ENCODE data around the gene COL4A1.
"Not testable (repeated sequence)": the region's sequence is repeated elsewhere in the genome, so short reads cannot be mapped to it uniquely, and the experiment has no call there.

Gene COL4A1

GRCh38 chr13:110323172-110323891 lies 16.4 kb upstream of the COL4A1 start:
- DNase-seq: no peak

DNA sequence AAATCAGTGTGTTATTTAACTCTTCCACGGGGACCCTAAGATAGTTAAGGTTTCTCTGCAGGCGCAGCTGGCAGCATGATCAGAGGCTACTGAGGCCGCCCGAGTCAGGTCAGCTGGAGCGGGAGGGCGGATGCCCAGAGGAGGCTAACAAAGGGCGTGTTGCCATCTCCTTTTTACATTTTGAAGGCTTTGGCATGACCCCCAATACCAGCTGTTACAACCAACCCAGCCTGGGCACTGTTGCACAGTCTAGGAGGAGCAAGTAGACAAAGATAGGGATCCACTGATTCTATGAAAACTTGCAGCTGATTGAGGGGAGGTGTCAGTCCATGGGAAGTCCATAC lies 15.8 kb upstream of the COL4A1 start:
- DNase-seq: no peak

- no peak for DNase-seq
Measured at GRCh38 chr13:110322126-110322827, 15.3 kb upstream of the COL4A1 start.

GRCh38 chr13:110321573-110321972 lies 14.6 kb upstream of the COL4A1 start:
- not testable (repeated sequence) for DNase-seq

GRCh38 chr13:110320645-110321044 lies 13.7 kb upstream of the COL4A1 start:
- no peak for DNase-seq

DNA sequence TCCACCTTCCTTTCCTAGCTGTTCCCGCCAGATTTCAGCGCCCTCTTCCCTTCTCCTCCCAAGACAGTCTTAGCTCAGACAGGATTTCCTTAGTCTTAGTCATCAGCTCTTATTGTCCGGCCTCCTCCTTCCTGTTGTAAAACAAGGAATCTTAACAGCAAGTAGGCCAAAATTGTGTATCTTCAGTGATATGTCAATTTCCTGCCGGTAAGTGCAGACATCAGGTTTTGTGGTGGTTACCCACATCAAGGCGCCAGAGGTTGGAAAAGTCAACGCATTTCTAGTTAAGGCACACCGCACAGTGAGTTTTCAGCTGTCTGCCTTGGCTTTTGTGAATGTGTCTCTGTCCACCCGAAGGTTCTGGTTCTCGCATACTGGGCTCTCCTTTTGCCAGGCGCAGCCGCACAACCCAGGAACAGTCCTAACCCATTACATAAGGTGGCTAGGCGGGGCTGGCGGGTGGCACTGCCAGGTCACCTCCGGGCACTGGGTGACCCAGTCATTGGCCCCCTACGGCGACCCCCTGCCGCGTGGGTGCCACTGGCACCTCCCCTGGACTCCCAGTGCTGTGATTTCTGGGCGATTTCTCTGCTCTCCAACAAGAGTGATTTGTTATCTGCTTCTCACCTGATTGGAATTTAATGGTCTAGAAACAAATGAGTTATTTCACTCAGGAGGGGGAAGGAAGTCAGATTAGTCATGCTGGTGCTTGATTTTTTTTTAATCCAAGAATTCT lies 13.0 kb upstream of the COL4A1 start:
- DNase-seq: no peak

DNA sequence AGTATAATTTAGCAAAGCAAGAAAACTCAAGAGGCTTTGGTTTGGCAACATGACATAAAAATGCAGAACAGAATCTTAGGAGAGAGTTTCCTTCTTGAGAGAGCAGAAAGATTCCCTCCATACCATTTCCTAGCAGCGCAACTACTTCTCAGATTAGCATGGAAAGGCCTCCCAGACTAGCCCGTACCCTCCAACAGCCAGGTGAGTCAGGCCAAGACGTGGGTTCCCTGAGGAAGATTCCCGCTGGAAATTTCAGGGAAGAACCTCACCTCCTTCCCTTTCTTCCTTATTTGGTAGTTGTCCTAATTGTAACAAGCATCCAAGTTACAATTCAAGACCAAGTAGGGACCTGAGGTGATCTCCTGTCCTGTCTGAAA lies 12.4 kb upstream of the COL4A1 start:
- no peak for DNase-seq

GRCh38 chr13:110318920-110319319 lies 12.0 kb upstream of the COL4A1 start:
- no peak for DNase-seq

- DNase-seq: no peak
Measured at GRCh38 chr13:110317496-110318195, 10.7 kb upstream of the COL4A1 start.

DNA sequence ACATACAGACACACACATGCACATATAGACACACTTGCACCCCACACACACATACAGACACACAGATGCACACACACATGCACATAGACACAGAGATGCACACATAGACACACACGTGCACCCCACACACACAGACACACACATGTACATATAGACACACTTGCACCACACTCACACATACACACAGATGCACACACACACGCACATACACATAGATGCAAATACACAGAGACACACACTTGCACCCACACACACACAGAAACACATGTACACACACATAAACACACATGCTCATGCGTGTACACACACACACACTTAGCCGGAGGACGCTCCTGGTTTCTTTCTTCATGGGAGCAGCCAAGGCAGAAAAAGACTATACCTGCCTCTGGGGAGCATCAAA lies 10.1 kb upstream of the COL4A1 start:
- no peak for DNase-seq

- no peak for DNase-seq
Measured at GRCh38 chr13:110316196-110316595, 9.2 kb upstream of the COL4A1 start.

DNA sequence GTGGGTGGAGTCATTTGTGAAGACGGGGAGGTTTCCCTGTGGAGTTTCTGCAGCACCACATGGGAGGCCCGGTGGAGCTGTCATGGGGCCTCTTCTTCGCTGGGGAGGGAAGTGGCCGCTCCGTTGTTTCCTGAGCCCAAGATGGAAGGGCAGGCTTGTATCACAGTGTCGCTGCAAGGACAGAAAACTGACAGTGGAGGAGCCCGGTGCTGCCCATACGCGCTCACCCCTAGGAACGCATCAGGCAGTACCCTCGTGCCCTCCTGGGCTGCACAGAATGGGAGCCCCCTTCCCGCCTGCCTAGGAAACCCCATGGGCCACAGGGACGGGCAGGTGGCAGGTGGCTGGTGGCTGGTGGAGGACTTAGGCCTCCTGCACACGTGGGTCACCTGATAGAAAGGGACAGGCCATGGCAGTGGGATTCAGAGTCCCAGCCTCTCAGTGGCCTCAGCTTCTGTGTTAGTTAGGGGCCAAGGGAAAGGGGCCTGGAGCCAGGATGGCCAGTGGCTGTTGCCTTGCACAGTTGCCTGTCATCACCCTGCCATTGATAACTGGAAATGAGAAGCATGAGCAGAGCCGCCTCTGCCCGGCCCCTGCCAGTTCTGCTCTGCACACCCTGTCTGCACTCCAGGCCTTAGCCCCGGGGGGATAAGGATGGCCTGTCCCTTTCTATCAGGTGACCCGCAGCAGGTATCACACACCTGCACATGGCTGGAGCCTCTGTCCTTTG lies 7.7 kb upstream of the COL4A1 start:
- DNase-seq: no peak

GRCh38 chr13:110313733-110314132 lies 6.8 kb upstream of the COL4A1 start:
- DNase-seq: not testable (repeated sequence)

- not testable (repeated sequence) for DNase-seq
Measured at GRCh38 chr13:110313261-110313660, 6.3 kb upstream of the COL4A1 start.

GRCh38 chr13:110312339-110313031 lies 5.5 kb upstream of the COL4A1 start:
- DNase-seq: no peak

GRCh38 chr13:110311443-110312338 lies 4.7 kb upstream of the COL4A1 start:
- DNase-seq: no peak

DNA sequence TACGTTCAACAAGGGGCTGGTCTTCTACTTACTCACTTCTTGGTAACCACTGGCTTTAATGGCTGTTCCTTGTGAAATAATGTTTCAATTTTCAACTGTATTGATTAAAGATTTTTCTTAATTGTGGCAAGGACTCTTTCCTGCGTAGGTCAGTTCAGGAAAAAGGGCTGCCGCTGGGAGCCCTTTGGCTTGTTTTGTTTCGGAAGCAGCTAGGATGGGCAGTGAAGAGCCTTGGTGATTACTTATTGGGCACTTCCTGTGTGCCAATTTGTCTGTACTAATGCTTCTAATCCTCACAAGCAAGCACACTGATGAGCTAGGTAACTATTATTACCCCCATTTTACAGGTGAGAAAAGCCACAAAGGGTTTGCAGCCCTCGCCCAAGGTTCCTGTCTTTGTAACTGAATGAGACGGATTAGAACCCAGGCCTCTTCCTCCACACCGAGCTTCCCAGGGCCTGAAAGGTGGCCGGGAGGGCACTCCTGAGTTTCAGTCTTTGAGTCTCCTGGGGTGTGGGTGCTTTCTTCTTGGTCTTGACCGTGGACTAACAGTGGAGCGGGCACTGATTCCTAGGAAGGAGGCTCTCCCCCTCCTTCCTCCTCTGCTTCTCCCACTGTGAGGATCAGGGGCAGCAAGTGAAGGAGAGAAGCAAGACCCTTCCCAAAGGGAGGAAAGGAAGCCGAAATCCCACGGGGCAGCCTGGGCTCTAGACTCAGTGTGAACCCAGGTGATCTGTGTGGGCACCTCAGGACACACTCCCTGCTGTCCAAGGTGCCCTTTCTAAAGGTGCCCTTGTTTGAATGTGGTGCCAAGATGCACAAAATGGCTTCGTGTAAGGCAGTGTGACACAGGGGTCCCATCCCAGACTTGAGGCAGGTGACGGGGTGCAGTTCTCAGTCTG lies 3.8 kb upstream of the COL4A1 start:
- DNase-seq: no peak

DNA sequence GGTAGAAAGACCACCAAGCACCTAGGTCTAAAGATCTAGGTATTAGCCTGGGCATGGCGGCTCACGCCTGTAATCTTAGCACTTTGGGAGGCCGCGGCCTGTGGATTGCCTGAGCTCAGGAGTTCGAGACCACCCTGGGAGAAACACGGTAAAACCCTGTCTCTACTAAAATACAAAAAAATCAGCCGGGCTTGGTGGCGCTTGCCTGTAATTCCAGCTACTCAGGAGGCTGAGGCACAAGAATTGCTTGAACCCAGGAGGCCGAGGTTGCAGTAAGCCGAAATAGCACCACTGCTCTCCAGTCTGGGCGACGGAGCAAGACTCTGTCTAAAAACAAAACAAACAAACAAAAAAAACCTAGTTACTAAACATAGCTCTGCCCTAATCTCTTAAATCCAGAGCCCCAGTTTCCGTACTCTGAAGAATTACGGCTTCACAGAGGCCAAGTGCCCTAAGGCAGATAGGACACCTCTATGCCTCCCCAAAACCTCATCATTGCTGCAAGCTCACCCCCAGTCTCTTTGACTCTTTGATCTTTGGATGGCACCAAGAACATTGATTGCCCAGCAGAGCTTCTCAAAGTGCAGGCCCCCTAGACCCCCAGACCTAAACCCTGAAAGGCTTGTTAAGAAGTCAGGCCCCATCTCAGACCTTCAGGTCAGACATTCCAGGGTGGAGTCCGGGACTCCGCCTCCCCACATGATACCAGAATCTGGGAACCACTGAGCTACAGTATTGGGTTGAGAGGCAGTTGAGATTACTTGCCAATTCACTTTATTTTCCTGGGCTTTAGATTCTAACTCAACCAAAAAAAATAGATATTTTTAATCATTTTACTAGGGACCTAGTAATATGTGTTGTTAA lies 2.9 kb upstream of the COL4A1 start:
- DNase-seq: no peak
